Nephron (organoid): ENCODE data around the gene TAF6L.
"Not testable (repeated sequence)": the region's sequence is repeated elsewhere in the genome, so short reads cannot be mapped to it uniquely, and the experiment has no call there.

Source experiments
- H3K27ac Mint-ChIP-seq, 3 experiments: 2 replicates each; pipeline ENCODE4 v1.8.0; 2020; ENCODE audit warnings: mixed read lengths in 3 of 3, mild to moderate bottlenecking in 2 of 3, moderate library complexity in 1 of 3
- H3K27me3 Mint-ChIP-seq: 2 replicates; pipeline ENCODE4 v1.8.0; 2021; ENCODE audit warnings: low read depth, mild to moderate bottlenecking, moderate library complexity, mixed read lengths
- H3K36me3 Mint-ChIP-seq: 2 replicates; pipeline ENCODE4 v1.8.0; 2020; ENCODE audit warnings: low read depth, mixed read lengths
- H3K4me1 Mint-ChIP-seq: 2 replicates; pipeline ENCODE4 v1.8.0; 2020; ENCODE audit warnings: mixed read lengths
- H3K4me3 Mint-ChIP-seq, 3 experiments: 2 replicates each; pipeline ENCODE4 v1.8.0; 2020; ENCODE audit warnings: mild to moderate bottlenecking in 3 of 3, mixed read lengths in 3 of 3, moderate library complexity in 2 of 3
- H3K9me3 Mint-ChIP-seq: 2 replicates; pipeline ENCODE4 v1.8.0; 2020; ENCODE audit warnings: mixed read lengths
- CTCF ChIP-seq, 3 experiments: fragments of 200-600 bp; sonication (generic); IDR thresholded peaks; one replicate each; pipeline ENCODE4 v1.5.0; 2021; ENCODE audit warnings: antibody characterized with exemption in 3 of 3; ENCODE audit not compliant: unreplicated experiment in 3 of 3

TAF6L gene

GRCh38 chr11:62737196-62737595, 34.0 kb upstream of the TAF6L start:
- Mint-ChIP-seq H3K4me1 (no peaks in the 10 kb centered on the region), H3K27me3 (no peaks in the 10 kb centered on the region), H3K36me3 (peaks cover 33% of the 10 kb centered on the region), H3K9me3 (no peaks in the 10 kb centered on the region), H3K4me3 (no peak overlapping the region), H3K27ac (no peak overlapping the region)
- no peak for TF ChIP-seq CTCF (IDR thresholded peaks at IDR 0.05; ENCODE audit: unreplicated experiment in 3 of 3)

DNA sequence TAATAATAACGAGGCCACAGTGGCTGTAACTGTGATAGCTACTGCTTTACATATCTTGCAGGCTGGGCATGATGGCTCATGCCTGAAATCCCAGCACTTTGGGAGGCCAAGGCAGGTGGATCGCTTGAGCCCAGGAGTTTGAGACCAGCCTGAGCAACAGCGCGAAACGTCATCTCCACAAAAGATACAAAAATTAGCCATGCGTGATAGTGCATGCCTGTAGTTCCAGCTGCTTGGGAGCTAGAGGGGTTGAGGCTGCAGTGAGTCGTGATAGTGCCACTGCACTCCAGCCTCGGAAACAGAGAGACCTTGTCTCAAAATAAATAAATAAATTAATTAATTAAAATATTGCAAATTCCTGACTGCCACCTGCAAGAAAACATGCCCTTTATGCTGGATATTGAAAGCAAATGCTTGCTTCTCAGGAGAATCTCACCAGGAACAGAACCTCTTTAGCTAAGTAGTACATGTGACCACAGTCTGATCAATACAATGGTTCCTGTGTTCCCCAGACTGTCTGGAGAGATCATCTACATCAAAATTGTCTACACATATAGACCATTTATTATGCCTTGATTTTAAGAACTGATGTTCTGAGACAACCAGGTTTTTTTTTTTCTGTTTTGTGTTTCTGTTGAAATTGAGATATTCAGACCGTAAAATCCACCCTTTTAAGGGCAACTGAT, 23.6 kb upstream of the TAF6L start:
- H3K4me1 Mint-ChIP-seq = no peaks in the 10 kb centered on the region
- no peak overlapping the region for H3K4me3 Mint-ChIP-seq
- TF ChIP-seq CTCF (IDR thresholded peaks at IDR 0.05; ENCODE audit: unreplicated experiment in 3 of 3) = no peak
- H3K27ac Mint-ChIP-seq = peak overlapping the region in 2 of 3 experiments; percentile 32 to 37
- H3K27me3 Mint-ChIP-seq = no peaks in the 10 kb centered on the region
- H3K9me3 Mint-ChIP-seq = no peaks in the 10 kb centered on the region
- H3K36me3 Mint-ChIP-seq = peaks cover 13% of the 10 kb centered on the region

DNA sequence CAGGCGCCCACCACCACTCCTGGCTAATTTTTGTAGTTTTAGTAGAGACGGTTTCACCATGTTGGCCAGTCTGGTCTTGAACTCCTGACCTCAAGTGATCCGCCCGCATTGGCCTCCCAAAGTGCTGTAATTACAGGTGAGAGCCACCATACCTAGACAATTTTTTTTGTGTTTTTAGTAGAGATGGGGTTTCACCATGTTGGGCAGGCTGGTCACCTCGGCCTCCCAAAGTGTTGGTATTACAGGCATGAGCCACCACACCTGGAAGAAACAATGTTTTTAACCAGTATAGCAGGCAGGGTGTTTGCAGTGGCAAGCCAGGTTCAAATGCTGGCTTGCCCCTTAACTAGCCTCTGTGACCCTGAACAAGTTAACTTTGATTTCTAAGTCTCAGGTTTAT, 21.3 kb upstream of the TAF6L start:
- H3K27me3 Mint-ChIP-seq, H3K4me3 Mint-ChIP-seq: not testable (repeated sequence)
- peaks cover 16% of the 10 kb centered on the region for H3K36me3 Mint-ChIP-seq

GRCh38 chr11:62752177-62752785, 18.9 kb upstream of the TAF6L start:
- H3K4me3 Mint-ChIP-seq = peak overlapping the region; percentile 64 to 97 (median 68)
- H3K27ac Mint-ChIP-seq = peak overlapping the region in 2 of 3 experiments; percentile 26 to 76
- TF ChIP-seq CTCF (IDR thresholded peaks at IDR 0.05; ENCODE audit: unreplicated experiment in 3 of 3) = no peak
- H3K27me3 Mint-ChIP-seq = no peaks in the 10 kb centered on the region
- H3K4me1 Mint-ChIP-seq = peaks cover 10% of the 10 kb centered on the region
- H3K36me3 Mint-ChIP-seq = peaks cover 16% of the 10 kb centered on the region
- H3K9me3 Mint-ChIP-seq = no peaks in the 10 kb centered on the region

More for the DNA sequence above, 21.3 kb upstream of the TAF6L start:
- not testable (repeated sequence) for H3K27ac Mint-ChIP-seq, H3K4me1 Mint-ChIP-seq, H3K9me3 Mint-ChIP-seq

DNA sequence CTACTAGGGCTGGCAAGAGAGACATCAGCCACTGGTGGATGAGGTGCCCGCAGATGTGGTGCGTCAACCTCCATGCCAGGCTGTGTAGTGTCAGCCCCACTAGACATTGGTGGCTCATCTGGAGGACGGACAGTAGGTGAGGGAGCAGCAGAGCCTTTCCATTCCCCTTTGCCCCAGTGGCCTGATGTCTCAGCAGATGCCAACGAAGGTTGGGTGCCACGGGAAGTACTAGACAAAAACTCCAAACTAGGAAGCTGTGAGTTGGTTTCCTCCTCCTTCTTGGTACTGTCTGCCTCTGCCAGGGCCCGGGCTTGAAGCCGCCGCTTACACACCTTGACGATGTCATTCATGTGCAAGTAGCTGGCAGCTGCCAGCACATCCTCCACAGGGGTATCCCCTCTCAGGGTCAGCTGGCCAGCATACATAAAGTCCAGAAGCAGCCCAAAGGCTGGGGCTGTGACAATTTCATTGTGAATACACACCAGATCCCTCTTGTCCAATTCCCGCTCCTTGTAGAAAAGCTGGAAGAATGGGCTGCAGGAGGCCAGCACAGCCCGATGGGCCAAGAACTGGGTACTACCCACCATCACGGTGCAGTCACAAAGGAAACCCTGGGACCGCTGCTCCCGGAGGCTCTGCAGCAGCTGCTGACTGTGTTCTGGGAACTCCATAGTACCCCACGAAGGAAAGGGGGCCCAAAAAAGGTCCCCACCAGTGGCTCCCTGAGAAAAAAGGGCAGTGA, 18.0 kb upstream of the TAF6L start:
- H3K4me3 Mint-ChIP-seq = peak overlapping the region; percentile 87 to 97 (median 94)

More for the DNA sequence above, 18.0 kb upstream of the TAF6L start:
- Mint-ChIP-seq H3K27me3 (no peaks in the 10 kb centered on the region), H3K9me3 (no peaks in the 10 kb centered on the region), H3K4me1 (peaks cover 10% of the 10 kb centered on the region), H3K36me3 (peaks cover 16% of the 10 kb centered on the region), H3K27ac (peak overlapping the region; percentile 91 to 98 (median 97))
- TF ChIP-seq CTCF (IDR thresholded peaks at IDR 0.05; ENCODE audit: unreplicated experiment in 3 of 3) = no peak
